Measurements from ENCODE around the gene ELMO3. TPM values are rescaled to one million over a fixed set of nuclear protein-coding genes. Genes with fewer than 3 reads are reported as not detected.

The ELMO3 gene
- total RNA-seq, 1 experiment from 2014 or later, result 0.62 TPM

DNA sequence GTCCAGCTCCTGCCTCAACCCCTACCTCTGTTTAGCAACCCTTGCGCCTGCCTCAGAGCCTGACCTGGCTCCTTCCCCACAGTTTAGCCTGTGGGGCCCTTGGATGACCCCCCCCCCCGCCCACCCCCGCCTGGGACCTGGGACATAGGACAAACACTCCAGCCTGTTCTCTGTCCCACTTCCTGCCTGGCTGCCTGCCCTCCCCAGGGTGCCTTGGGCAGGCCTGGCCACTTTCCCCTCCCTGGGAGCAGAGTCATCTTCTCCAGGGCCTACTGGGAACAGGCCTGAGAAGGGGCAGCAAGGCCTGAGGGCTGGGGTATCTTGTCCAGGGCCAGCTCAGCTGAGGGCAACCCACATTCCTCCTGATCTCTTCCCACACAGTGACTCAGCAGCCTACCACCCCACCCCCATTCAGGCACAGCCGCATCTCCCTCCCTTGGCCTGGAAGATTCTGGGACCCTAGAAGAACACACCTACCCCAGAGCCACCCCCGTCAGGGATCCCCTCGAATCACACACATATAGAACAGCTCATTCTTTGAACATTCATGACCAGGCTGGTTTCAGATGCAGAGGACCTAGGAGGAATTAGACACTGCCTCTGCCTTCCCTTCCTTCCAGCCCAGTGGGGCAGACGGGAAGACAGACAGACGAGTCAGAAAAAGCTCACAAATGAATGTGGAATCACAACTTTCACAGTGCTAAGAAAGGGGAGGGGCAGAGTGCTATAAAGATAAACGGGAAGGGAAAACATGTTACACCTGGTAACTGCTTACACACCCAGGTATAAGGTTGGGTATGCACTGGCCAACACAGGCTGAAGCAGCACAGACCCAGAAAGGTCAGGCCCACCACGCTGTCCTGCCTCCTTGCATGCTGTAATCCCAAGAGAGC, 42.3 kb downstream of the ELMO3 start:
- DNase-seq (ENCODE audit: low read depth), result peak; percentile 98

DNA sequence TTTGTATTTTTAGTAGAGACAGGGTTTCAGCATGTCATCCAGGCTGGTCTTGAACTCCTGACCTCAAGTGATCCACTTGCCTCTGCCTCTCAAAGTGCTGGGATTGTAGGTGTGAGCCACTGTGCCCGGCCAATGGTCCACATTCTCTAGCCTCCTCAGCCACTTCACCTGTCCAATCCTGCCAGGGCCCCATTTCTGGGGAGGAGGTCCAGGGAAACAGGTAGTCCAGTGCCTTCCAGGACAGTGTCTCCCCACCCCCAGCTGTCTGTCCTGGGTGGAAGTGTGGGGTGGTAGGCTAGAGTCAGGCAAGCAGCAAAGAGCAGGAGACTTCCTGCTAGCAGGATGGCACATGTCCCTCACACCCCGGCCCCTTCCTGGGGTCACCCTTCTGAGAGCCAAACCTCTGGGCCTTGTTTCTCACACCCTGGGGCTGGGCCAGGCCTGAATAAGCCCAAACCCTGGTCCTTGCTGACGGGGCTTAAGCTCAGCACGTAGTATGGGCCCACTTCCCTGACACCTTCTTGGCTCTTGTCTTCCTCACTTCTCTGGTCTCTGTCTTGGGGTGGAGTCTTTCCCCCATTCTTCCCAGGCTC, 43.3 kb downstream of the ELMO3 start:
- no peak for DNase-seq (ENCODE audit: low read depth)

DNA sequence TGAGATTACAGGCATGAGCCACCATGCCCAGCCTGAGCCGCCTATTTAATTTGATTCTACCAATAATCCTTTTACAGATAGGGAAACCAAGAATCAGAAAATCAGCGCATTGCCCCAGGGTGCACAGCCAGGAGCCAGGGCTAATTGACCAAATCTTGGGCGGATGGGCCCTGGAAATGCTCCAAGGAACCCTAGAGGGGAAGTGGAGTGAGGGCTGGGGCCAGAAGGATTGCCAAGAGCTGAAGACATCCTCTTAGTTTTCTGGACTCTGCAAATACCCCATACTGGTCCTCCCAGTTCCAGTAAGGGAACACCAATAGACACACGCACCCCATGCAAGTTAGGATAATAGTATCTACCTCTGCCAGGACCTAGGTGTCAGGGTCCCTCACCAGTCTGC, 44.5 kb downstream of the ELMO3 start:
- DNase-seq (ENCODE audit: low read depth), result peak; percentile 49

DNA sequence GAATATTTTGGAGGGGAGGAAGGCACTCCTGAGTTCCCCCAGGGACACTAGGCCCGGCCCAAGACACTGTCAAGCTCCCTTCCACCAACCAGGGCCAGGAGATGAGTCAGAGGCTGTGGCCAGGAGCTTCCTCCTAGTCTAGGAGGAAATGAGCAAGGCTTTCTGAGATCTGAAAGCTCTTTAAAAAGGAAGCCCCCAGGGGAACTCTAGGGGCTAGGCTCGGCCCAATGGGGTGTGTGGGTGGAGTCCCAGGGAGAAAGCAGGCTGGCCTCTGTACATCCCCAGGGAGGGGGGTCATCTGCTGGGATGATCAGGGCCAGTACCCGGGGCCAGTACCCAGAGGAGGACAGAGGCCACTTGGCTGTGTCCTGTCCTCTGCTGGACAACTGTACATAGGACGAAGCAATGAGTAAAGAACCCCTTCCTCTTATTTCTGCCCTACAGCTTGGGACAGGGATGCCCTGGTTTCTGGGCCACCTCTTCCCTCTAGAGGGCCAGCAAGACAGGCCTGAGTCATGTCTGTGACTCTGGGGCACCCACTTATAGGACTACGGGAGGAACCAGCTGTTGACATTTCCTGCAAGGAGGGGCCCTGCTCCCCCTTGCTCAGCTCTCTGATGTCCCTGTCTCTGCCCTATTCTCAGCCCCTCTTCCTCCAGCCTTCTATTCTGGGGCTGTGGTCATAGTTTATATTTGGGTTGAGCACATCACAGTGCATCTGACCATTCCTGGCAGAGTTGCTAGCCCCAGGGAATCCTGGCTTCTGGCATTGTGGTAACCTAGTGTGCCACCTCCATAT, 45.7 kb downstream of the ELMO3 start:
- peak; percentile 99 for DNase-seq (ENCODE audit: low read depth)

DNA sequence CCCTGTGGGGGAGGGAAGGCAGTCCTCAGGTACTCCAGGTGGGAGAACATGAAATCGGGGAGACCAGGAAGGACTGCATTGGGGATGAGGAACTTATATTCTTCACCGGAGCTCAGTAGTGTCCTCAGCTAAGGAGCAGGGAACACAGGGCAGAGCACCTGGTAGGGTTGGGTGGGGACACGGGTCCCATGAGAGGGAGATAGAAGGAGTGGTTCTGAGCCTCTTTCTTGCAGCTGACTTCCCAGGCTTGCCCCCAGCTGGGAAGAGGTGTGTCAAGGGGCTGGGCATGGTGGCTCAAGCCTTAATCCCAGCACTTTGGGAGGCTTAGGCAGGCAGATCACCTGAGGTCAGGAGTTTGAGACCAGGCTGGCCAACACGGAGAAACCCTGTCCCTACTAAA, 46.3 kb downstream of the ELMO3 start:
- no peak for DNase-seq (ENCODE audit: low read depth)

DNA sequence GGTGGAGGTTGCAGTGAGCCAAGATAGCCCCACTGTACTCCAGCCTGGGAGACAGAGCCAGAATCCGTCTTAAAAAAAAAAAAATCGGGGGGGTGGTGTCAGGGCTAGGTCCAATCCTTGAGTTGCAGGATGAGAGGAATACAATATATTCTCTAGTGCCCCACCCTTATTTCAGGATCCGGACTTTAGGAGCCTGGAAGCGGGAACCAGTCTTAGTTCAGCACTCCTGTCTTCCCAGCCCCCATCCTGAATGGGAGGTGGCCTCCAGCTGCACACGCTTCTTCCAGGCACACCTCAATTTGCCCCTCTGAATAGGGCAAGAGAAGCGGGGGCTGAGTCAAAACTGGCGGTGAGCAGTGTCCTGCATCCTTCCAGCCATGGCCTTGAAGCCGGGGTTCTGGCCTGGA, 46.7 kb downstream of the ELMO3 start:
- no peak for DNase-seq (ENCODE audit: low read depth)

DNA sequence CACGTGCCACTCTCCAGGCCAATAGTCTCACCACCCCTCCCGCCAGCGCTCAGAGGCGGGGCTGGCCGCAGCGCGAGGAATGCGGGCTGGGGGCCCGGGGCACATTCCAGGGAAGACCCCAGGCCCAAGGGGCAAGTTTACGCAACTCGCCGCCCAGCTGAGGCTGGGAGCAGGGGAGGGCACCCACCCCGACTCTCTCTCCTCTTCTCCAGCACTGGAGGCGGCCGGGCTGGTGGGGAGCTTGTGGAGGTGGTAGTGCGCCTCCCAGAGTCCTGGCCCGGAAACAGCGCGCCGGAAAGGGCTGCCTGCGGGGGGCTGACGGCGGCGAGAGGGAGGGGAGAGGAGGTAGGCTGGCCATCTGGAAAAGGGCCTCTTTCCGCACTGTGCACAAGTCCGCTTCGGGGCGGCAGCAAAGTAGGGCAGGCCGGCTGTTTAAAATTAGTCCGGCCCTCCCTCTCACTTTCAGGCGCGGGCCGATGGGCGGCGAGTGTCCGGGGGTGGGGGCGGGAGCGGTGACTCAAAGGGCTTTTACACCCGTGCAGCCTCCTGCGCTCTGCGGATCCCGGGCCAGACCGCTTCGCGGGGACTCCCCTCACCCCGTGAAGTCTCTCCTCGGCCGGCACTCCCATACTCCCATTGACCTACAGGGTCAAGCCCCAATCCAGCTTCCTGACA, 47.3 kb downstream of the ELMO3 start:
- DNase-seq (ENCODE audit: low read depth), result peak; percentile 85

DNA sequence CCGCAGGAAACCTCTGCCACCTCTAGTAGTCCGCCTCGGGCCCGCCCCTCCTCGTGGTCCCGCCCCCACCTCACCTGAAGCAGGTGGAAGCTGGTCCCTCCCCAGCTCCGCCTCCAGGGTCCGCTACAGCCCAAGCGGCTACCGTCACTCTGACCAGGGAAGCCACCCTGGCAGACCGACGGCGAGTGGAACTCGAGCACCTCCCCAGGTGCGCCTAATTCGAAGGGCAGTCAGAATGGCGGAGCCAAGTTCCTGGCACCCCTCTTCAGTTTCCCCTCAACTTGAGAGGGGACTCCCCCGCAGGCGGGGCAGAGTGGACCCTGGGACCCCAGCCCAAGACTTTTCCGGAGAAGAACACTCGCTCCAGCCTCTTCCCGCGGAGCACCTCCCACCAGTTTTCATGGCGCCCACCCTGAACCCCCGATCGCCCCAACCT, 47.8 kb downstream of the ELMO3 start:
- DNase-seq (ENCODE audit: low read depth), result no peak

DNA sequence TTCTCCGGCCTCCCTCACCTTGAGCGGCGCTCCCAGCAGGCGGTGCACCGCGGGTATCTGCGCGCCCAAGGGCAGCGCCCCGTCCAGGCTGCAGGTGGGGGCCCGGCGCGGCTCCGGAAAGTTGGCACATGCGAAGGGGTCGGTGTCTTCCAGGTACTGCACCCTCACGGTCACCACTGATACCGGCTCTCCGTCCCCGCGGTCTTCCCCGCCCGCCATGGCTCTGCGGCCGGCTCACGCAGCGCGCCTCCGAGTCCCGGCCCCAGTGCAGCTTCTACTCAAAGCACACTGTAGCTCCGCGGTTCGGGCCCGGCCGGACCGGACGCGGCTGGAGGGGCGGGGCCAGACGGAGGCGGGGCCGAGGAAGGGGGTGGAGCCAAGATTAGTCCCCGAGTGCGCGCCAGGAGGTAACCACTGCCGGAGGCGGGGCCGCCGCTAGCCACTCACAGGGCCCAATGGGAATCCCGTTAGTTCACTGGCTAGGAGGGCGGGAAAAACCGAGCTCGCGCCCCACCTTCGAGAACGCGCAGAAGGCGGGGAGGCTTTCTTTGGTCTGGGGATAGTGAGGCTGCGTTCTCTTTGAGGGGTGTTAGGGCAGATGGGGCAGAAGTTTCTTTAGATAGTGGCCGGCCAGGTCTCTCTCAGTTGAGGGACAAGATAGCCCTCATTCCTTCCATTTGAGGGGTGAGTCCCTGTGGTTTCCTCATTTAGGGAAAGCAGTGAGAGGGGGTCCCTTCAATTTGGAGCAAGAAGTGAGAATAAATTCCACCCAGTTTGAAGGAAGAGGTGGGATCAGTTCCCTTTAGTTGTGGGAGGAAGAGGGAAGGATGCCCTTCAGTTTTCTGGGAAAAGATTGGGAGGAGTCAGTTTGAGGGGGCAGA, 48.5 kb downstream of the ELMO3 start, which contains the start of gene FHOD1:
Gene FHOD1, minus strand, starts transcription at position 290 of the 881 bp plus-strand sequence. Its CDS starts 71 bp downstream, at position 219.
- DNase-seq (ENCODE audit: low read depth), result peak; percentile 96

DNA sequence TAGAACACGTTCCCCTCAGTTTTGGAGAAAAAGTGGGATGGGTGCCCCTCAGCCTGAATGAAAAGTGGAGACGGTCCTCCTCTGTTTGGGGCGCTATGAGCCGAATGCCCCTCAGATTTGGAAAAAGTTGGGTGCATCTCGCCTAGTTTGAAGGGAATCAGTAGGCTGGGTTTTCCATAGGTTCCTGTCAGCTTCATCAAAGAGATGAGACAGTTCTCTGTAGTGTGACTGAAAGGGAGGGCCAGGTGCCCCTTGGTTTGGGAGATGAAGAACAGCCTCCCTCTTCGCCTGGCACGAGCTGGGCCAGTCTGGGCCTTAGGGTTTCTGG, 49.1 kb downstream of the ELMO3 start:
- no peak for DNase-seq (ENCODE audit: low read depth)

DNA sequence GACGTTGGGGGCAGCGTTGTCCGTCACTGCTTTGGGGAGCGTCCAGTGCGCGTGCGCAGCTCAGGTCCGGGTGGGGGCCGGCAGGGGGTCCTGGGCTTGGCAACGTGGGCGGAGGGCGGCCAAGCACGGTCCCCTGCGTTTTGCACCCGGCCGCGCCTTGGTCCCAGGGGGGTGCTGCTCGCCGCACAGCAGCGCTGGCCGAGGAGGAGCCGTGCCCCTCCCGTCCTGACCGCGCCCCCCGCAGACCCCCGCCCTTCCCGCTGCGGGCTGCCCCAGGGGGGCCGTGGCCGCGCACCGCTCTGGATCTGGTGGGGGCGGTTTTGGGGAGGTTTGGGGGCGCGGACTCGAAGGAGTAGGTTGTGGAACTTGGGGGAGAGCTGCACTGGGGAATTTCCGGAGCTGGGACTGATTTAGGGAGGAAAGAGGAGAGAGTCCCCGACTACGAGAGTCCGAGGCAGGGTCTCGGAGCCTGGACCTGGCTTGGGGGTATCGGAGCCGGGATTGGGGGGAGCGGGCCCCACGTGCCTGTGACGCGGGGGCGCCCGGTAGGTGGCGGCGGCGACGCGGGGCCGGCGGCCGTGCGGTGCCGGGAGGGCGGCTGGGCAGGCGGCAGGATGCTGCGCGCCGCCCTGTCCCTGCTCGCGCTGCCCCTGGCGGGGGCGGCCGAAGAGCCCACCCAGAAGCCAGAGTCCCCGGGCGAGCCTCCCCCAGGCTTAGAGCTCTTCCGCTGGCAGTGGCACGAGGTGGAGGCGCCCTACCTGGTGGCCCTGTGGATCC, 49.7 kb downstream of the ELMO3 start, which contains the start of gene SLC9A5:
Gene SLC9A5, plus strand, starts transcription at position 579 of the 777 bp plus-strand sequence. Its CDS starts 36 bp downstream, at position 615.
- no peak for DNase-seq (ENCODE audit: low read depth)

DNA sequence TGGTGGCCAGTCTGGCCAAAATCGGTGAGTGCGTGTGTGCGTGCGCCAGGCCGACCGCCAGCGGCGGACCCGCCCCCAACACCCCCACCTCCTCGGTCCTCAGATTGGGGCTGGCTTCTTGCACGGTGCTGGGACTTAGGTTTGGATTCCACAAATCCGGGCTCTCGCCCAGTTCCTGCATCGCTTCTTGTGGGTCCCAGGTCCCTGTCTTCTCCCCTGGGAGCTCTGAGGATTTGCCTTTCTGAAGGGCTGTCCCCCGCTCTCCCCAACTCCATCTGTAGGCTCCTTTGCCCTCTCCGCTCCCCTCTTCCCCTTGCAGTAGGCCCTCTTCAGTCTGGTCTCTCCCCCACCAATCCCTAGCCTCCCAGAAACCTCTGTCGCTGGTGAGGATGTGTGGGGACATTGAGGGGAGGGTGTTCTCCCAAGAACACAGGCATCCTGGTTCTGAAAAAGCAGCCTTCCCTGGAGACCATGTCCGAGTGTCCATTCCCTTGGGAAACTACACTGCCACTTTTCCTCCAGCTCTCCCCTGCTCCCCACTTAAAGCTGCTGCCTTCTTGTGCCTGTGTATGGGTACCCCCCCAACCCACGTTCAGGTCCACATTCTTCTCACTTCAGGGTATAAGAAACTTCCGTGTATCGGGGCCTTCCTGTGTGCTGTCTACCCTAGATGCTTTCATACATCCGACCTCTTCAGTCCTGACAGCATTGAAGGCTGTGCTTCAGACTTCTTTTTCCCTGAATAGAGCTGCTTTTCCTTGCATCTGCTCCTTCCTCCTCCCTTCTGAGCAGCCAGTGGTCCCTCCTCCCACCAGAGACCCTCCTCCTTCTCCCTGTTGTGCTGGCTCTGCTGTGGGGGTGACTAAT, 50.5 kb downstream of the ELMO3 start:
- no peak for DNase-seq (ENCODE audit: low read depth)

DNA sequence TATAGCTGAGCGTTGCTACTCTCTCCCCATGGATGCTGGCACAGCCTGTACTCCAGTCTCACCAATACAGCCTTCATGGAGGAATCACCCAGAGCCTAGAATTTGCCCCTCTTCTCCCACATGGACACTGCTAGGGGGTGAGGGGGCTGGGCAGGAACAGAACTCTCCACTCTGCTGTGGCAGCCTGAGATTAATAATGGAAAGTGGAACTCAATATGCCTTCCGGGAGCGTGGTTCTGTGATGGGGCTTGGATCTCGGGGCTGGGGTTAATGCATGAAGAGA, 51.1 kb downstream of the ELMO3 start:
- DNase-seq (ENCODE audit: low read depth), result no peak

DNA sequence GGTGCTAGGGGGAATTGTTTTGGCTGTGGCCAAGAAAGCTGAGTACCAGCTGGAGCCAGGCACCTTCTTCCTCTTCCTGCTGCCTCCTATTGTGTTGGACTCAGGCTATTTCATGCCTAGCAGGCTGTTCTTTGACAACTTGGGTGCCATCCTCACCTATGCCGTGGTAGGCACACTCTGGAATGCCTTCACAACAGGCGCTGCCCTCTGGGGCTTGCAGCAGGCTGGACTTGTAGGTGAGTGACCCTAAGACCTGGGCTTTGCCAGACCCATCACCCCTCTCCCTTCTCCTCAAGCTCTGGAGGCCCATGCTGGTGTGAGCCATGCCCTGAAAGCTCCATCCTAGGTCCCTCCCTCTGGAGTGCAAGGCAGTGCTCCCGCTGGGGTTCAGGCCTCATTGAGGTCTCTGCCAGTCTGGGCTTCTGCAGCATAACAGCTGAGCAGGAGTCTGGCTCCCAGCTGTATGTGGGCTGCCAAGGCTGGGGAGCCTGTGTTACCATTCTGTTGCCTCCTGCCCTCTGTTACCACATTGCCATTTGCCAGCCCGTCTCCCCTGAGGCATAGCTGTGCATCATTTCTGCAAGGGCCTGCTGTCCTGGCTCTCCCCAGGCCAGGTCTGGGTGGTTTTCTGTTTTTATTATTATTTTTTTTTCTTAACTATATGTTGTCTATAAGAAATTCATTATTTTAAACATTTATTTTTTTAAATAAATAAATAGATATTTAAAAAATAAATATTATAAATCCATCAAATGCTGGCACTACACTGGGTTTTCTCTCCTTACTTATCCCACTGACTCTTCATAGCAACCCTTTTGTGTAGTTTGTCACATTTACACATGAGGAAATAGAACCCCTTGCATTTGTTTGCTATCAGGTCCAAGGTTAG, 53.9 kb downstream of the ELMO3 start:
- no peak for DNase-seq (ENCODE audit: low read depth)
